KMS-11 (cell line): ENCODE data around the gene NFASC.

ENCODE experiments used
- H2AFZ ChIP-seq: fragments of 200-600 bp; sonication (generic); 2 replicates; pipeline ENCODE4 v1.6.1; 2016; ENCODE audit warnings: antibody characterized with exemption, mixed run types, low read depth
- H3K27ac ChIP-seq: fragments of 200-600 bp; sonication (generic); 2 replicates; pipeline ENCODE4 v1.6.1; 2016; ENCODE audit warnings: mild to moderate bottlenecking, mixed run types
- H3K27me3 ChIP-seq: fragments of 200-600 bp; sonication (generic); 2 replicates; pipeline ENCODE4 v1.6.1; 2017; ENCODE audit warnings: mild to moderate bottlenecking, low read depth, mixed run types, moderate library complexity; ENCODE audit not compliant: insufficient read depth
- H3K36me3 ChIP-seq: fragments of 200-600 bp; sonication (generic); 2 replicates; pipeline ENCODE4 v1.6.1; 2017; ENCODE audit warnings: mild to moderate bottlenecking, mixed run types; ENCODE audit not compliant: insufficient read depth
- H3K4me1 ChIP-seq: fragments of 200-600 bp; sonication (generic); 2 replicates; pipeline ENCODE4 v1.6.1; 2016; ENCODE audit warnings: mild to moderate bottlenecking, low read depth, mixed run types; ENCODE audit not compliant: poor library complexity, severe bottlenecking
- H3K4me2 ChIP-seq: fragments of 200-600 bp; sonication (generic); 2 replicates; pipeline ENCODE4 v1.7.0; 2016; ENCODE audit warnings: mild to moderate bottlenecking, mixed run types
- H3K4me3 ChIP-seq: fragments of 200-600 bp; sonication (generic); IDR thresholded peaks from 2 replicates; pipeline ENCODE4 v1.6.1; 2017; ENCODE audit warnings: low read depth, low read length, mixed read lengths; ENCODE audit not compliant: insufficient read depth
- H3K79me2 ChIP-seq: fragments of 200-600 bp; sonication (generic); 2 replicates; pipeline ENCODE4 v1.6.1; 2016; ENCODE audit warnings: low read depth, mixed run types; ENCODE audit not compliant: insufficient read depth
- H3K9ac ChIP-seq: fragments of 200-600 bp; sonication (generic); 2 replicates; pipeline ENCODE4 v1.6.1; 2016; ENCODE audit warnings: mild to moderate bottlenecking, mixed run types
- H4K20me1 ChIP-seq: fragments of 200-600 bp; sonication (generic); 2 replicates; pipeline ENCODE4 v1.6.1; 2016; ENCODE audit warnings: mild to moderate bottlenecking, mixed run types; ENCODE audit not compliant: insufficient read depth
- TF ChIP-seq, protein P1 (sequence below): fragments of 200-600 bp; sonication (generic); conservative IDR thresholded peaks from 2 replicates; pipeline ENCODE4 v1.6.1; 2017; ENCODE audit warnings: low read depth, mild to moderate bottlenecking, antibody characterized with exemption, low read length, moderate library complexity, mixed read lengths

The NFASC gene

GRCh38 chr1:205041001-205041715, 170.5 kb downstream of the NFASC start:
- Histone ChIP-seq H3K4me1 (no peaks in the 10 kb centered on the region), H3K4me2 (no peak overlapping the region), H3K36me3 (no peaks in the 10 kb centered on the region), H3K27ac (no peak overlapping the region), H3K79me2 (no peaks in the 10 kb centered on the region), H2AFZ (no peak overlapping the region), H4K20me1 (no peaks in the 10 kb centered on the region), H3K4me3 (no peak overlapping the region), H3K9ac (no peak overlapping the region), H3K27me3 (peaks cover 66% of the 10 kb centered on the region)
- TF ChIP-seq, protein P1, sequence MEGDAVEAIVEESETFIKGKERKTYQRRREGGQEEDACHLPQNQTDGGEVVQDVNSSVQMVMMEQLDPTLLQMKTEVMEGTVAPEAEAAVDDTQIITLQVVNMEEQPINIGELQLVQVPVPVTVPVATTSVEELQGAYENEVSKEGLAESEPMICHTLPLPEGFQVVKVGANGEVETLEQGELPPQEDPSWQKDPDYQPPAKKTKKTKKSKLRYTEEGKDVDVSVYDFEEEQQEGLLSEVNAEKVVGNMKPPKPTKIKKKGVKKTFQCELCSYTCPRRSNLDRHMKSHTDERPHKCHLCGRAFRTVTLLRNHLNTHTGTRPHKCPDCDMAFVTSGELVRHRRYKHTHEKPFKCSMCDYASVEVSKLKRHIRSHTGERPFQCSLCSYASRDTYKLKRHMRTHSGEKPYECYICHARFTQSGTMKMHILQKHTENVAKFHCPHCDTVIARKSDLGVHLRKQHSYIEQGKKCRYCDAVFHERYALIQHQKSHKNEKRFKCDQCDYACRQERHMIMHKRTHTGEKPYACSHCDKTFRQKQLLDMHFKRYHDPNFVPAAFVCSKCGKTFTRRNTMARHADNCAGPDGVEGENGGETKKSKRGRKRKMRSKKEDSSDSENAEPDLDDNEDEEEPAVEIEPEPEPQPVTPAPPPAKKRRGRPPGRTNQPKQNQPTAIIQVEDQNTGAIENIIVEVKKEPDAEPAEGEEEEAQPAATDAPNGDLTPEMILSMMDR, result no peak

- no peaks in the 10 kb centered on the region for H3K4me1 ChIP-seq
- peaks cover 77% of the 10 kb centered on the region for H3K27me3 ChIP-seq
- no peak overlapping the region for H3K27ac ChIP-seq
- H2AFZ ChIP-seq, result no peak overlapping the region
- TF ChIP-seq, protein P1, result no peak
- no peak overlapping the region for H3K4me2 ChIP-seq
- H3K79me2 ChIP-seq, result no peaks in the 10 kb centered on the region
- no peak overlapping the region for H3K9ac ChIP-seq
- no peak overlapping the region for H3K4me3 ChIP-seq
- H3K36me3 ChIP-seq, result no peaks in the 10 kb centered on the region
- no peaks in the 10 kb centered on the region for H4K20me1 ChIP-seq
Measured at GRCh38 chr1:205041998-205042910, 171.6 kb downstream of the NFASC start.

DNA sequence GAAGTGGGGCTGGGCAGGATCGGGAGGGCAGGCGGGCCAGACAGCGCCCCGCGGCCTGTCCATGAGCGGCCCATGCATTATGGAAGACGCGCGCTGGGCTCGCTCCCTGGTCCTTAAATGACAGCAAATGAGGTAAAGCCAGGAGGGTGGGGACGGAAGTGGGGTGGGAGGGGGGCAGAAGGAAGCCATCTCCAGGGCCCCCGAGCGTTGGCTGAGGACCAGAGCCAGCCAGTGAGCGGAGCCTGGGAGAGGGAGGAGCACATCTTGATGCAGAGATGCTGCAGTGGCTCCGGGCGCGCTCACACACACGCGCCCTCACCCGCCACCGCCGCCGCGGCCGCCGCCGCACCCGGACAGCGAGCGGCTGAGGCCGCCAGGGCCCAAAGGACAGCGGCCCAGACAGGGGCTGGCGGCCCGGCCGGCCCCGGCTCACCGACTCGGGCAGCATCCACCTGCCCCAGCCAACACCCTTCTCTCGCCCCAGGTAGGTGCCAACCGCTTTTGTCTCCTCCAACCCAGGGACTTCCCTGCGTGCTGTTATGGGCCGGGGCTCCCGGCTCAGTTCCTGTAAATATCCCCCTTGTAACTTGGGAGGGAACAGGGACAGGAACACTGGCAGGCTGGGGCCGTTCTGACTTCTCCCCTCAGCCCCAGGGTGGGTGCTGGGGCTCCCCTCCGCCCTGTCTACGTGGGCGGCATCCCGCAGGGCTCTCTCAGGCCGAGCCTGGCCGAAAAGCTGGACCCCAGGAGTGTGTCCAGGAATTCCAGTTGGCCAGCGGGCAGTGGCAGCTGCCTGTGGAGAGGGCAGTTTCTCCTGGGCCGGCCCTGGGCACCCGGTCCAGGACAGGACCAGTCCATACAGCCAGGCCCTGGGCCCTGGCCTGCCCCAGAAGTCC, 172.5 kb downstream of the NFASC start, which contains the start of gene CNTN2:
Gene CNTN2, plus strand, starts transcription at position 302 of the 896 bp plus-strand sequence. CDS start 9,974 bp downstream, outside the sequence.
- H3K36me3 ChIP-seq, result no peaks in the 10 kb centered on the region
- H3K27me3 ChIP-seq, result peaks cover 86% of the 10 kb centered on the region
- no peaks in the 10 kb centered on the region for H3K4me1 ChIP-seq
- no peak within 1 kb of the TSS for H3K27ac ChIP-seq
- no peak within 1 kb of the TSS for H2AFZ ChIP-seq
- no peak within 1 kb of the TSS for H3K4me2 ChIP-seq
- no peaks in the 10 kb centered on the region for H4K20me1 ChIP-seq
- TF ChIP-seq, protein P1, result no peak
- no peak within 1 kb of the TSS for H3K9ac ChIP-seq
- no peak within 1 kb of the TSS for H3K4me3 ChIP-seq
- H3K79me2 ChIP-seq, result no peaks in the 10 kb centered on the region

DNA sequence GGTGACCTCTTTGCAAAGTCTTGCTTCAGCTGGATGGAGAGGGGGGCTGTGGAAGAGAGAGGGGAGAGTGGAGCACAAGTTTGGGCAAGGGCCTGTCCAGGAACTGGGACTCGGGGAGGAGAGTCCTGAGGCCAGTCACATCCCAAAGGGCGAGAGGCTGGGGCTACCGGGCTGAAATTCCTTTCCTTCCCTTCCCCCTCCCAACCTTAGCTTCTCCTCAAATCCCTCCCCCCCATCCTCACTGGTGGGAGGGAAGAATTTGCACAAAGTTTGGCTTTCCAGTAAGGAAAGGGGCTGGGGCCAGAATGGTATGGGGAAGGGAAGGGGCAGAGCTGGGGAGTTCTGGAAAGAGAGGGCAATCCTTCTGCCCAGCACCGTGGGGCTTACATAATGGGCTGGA, 173.2 kb downstream of the NFASC start:
- H3K4me1 ChIP-seq, result no peaks in the 10 kb centered on the region
- no peaks in the 10 kb centered on the region for H3K36me3 ChIP-seq
- no peak overlapping the region for H3K9ac ChIP-seq
- H3K27me3 ChIP-seq, result peaks cover 90% of the 10 kb centered on the region
- H3K27ac ChIP-seq, result no peak overlapping the region
- H3K79me2 ChIP-seq, result no peaks in the 10 kb centered on the region
- no peak overlapping the region for H2AFZ ChIP-seq
- H3K4me3 ChIP-seq, result no peak overlapping the region
- no peaks in the 10 kb centered on the region for H4K20me1 ChIP-seq
- no peak overlapping the region for H3K4me2 ChIP-seq
- TF ChIP-seq, protein P1, result no peak
